Neuronal stem cell (in vitro differentiated cells): ENCODE results near the gene ACYP2. TPM values are rescaled to one million over a fixed set of nuclear protein-coding genes. Genes with fewer than 3 reads are reported as not detected.
"Not testable (repeated sequence)": the region's sequence is repeated elsewhere in the genome, so short reads cannot be mapped to it uniquely, and the experiment has no call there.

Experiments
- DNase-seq: peaks from one replicate; pipeline ENCODE4 v3.0.0-alpha.2; 2013; ENCODE audit warnings: low spot score
- H2AFZ ChIP-seq: one replicate; pipeline ENCODE4 v1.6.1; 2013; ENCODE audit warnings: mild to moderate bottlenecking, low read length, inconsistent platforms
- H2AK5ac ChIP-seq: 2 replicates; pipeline ENCODE4 v1.6.1; 2013; ENCODE audit warnings: low read depth, mild to moderate bottlenecking, inconsistent platforms, low read length, moderate library complexity, mixed read lengths
- H2BK120ac ChIP-seq: 2 replicates; pipeline ENCODE4 v1.6.1; 2013; ENCODE audit warnings: low read depth, mild to moderate bottlenecking, inconsistent platforms, low read length, moderate library complexity, mixed read lengths
- H2BK12ac ChIP-seq: one replicate; pipeline ENCODE4 v1.6.1; 2013; ENCODE audit warnings: low read length, inconsistent platforms
- H2BK15ac ChIP-seq: 2 replicates; pipeline ENCODE4 v1.6.1; 2013; ENCODE audit warnings: mild to moderate bottlenecking, low read length, inconsistent platforms, mixed read lengths
- H2BK5ac ChIP-seq: one replicate; pipeline ENCODE4 v1.6.1; 2013; ENCODE audit warnings: inconsistent platforms, mild to moderate bottlenecking, low read length, moderate library complexity
- H3K14ac ChIP-seq: one replicate; pipeline ENCODE4 v1.6.1; 2013; ENCODE audit warnings: low read length, inconsistent platforms
- H3K18ac ChIP-seq: 2 replicates; pipeline ENCODE4 v1.6.1; 2013; ENCODE audit warnings: low read length, inconsistent platforms
- H3K23ac ChIP-seq: 2 replicates; pipeline ENCODE4 v1.6.1; 2013; ENCODE audit warnings: low read depth, mild to moderate bottlenecking, mixed read lengths, low read length, inconsistent platforms; ENCODE audit not compliant: poor library complexity
- H3K27ac ChIP-seq: replicated peaks from 3 replicates; pipeline ENCODE4 v1.5.1; 2013; ENCODE audit warnings: low read length, inconsistent platforms
- H3K27me3 ChIP-seq, 3 experiments: 2 replicates each; pipeline ENCODE4 v1.6.1; 2013; ENCODE audit warnings: low read length in 3 of 3, mild to moderate bottlenecking in 2 of 3, inconsistent platforms in 1 of 3, low read depth in 1 of 3, mixed read lengths in 1 of 3, moderate library complexity in 1 of 3; ENCODE audit not compliant: control insufficient read depth in 3 of 3, insufficient read depth in 3 of 3
- H3K36me3 ChIP-seq, 2 donors: replicated peaks in 1 of 2; 2 replicates each; pipeline ENCODE4 v1.6.1; 2013; ENCODE audit warnings: low read length in 2 of 2; ENCODE audit not compliant: control insufficient read depth in 2 of 2, insufficient read depth in 2 of 2
- H3K4ac ChIP-seq: 2 replicates; pipeline ENCODE4 v1.6.1; 2013; ENCODE audit warnings: inconsistent platforms, mild to moderate bottlenecking, low read length, moderate library complexity
- H3K4me1 ChIP-seq, 2 donors: 1 replicate in 1 of 2; 2 replicates in 1 of 2; pipeline ENCODE4 v1.6.1; 2013; ENCODE audit warnings: low read length in 2 of 2, low read depth in 1 of 2; ENCODE audit not compliant: control insufficient read depth in 2 of 2, insufficient read depth in 1 of 2
- H3K4me2 ChIP-seq: one replicate; pipeline ENCODE4 v1.6.1; 2013; ENCODE audit warnings: mild to moderate bottlenecking, low read length, inconsistent platforms; ENCODE audit not compliant: insufficient read depth, poor library complexity, severe bottlenecking
- H3K4me3 ChIP-seq, 2 donors: 2 replicates each; pipeline ENCODE4 v1.5.1; 2013; ENCODE audit warnings: low read length in 2 of 2, mild to moderate bottlenecking in 2 of 2, inconsistent platforms in 1 of 2, moderate library complexity in 1 of 2
- H3K79me1 ChIP-seq: one replicate; pipeline ENCODE4 v1.6.1; 2013; ENCODE audit warnings: low read depth, mild to moderate bottlenecking, inconsistent platforms, low read length, moderate library complexity
- H3K9ac ChIP-seq: one replicate; pipeline ENCODE4 v1.6.1; 2013; ENCODE audit warnings: mild to moderate bottlenecking, low read depth, low read length, inconsistent platforms; ENCODE audit not compliant: poor library complexity
- H3K9me3 ChIP-seq, 2 donors: replicated peaks in 1 of 2; 2 replicates each; pipeline versions ENCODE3 to v1.6.1; 2013; ENCODE audit warnings: low read length in 2 of 2, mild to moderate bottlenecking in 2 of 2, inconsistent platforms in 1 of 2, low read depth in 1 of 2, mixed read lengths in 1 of 2, moderate library complexity in 1 of 2; ENCODE audit not compliant: control insufficient read depth in 2 of 2, insufficient read depth in 1 of 2
- H4K8ac ChIP-seq: one replicate; pipeline ENCODE4 v1.6.1; 2013; ENCODE audit warnings: low read depth, mild to moderate bottlenecking, inconsistent platforms, low read length, moderate library complexity
- H4K91ac ChIP-seq: one replicate; pipeline ENCODE4 v1.6.1; 2013; ENCODE audit warnings: low read length, low read depth, mild to moderate bottlenecking, inconsistent platforms; ENCODE audit not compliant: poor library complexity
- WGBS, 2 donors: extraction: QIAGEN DNeasy Blood & Tissue Kit; methylation state at CpG; one replicate each; pipeline ENCODE4 v1.1.7; 2013; ENCODE audit warnings: missing lambda C conversion rate in 2 of 2, mixed read lengths in 1 of 2; ENCODE audit not compliant: insufficient read length in 2 of 2, insufficient replicate concordance in 1 of 2; ENCODE audit errors: extremely low coverage in 2 of 2; 5-methylcytosine and 5-hydroxymethylcytosine counted together
- polyA plus RNA-seq, 2 experiments: library from polyadenylated mRNA; stranded (reverse); fragments of 200-250 nt; gene quantifications; one replicate each; pipeline ENCODE4 v1.2.3, GENCODE V29; 2013

The ACYP2 gene
- 14.2 TPM for polyA plus RNA-seq (2013, experiment 1 of 2)
- polyA plus RNA-seq (2013, experiment 2 of 2): 14.8 TPM

- WGBS, 2 donors: no CpG with 5 or more reads among the region's 57 CpGs
- Histone ChIP-seq H3K9ac (peak within 1 kb of the TSS; percentile 94), H3K23ac (peak within 1 kb of the TSS; percentile 46), H4K8ac (no peak within 1 kb of the TSS), H3K27ac (peak within 1 kb of the TSS; percentile 99), H2BK12ac (no peak within 1 kb of the TSS), H3K4me1 (peaks cover 0 to 2% of the 10 kb centered on the region in 2 donors), H3K9me3 (peaks cover 4 to 7% of the 10 kb centered on the region in 2 donors), H2BK5ac (no peak within 1 kb of the TSS), H3K27me3 (no peaks in the 10 kb centered on the region), H2BK15ac (no peak within 1 kb of the TSS), H3K79me1 (no peaks in the 10 kb centered on the region), H3K4ac (no peak within 1 kb of the TSS), H2BK120ac (no peak within 1 kb of the TSS), H3K14ac (peak within 1 kb of the TSS; percentile 72), H3K18ac (peak within 1 kb of the TSS; percentile 95), H3K36me3 (no peaks in the 10 kb centered on the region), H4K91ac (no peak within 1 kb of the TSS), H3K4me3 (peak within 1 kb of the TSS; percentile 82 to 91), H2AK5ac (no peak within 1 kb of the TSS), H2AFZ (peak within 1 kb of the TSS; percentile 96), H3K4me2 (peak within 1 kb of the TSS; percentile 49)
- DNase-seq: peak; percentile 89
Measured at GRCh38 chr2:54115284-54116137, at the start of gene ACYP2. ACYP2 (plus strand) TSS chr2:54115615.

GRCh38 chr2:54065891-54066290, 49.5 kb upstream of the ACYP2 start:
- Histone ChIP-seq H4K8ac (no peak overlapping the region), H3K4me2 (no peak overlapping the region), H3K79me1 (no peaks in the 10 kb centered on the region), H3K14ac (no peak overlapping the region), H3K4ac (no peak overlapping the region), H3K4me3 (no peak overlapping the region), H2BK120ac (no peak overlapping the region), H3K9ac (no peak overlapping the region), H3K4me1 (no peaks in the 10 kb centered on the region), H3K18ac (no peak overlapping the region), H2AK5ac (no peak overlapping the region), H4K91ac (no peak overlapping the region), H2BK15ac (no peak overlapping the region), H3K23ac (no peak overlapping the region), H3K9me3 (no peaks in the 10 kb centered on the region), H3K27ac (no peak overlapping the region), H2BK12ac (no peak overlapping the region), H3K36me3 (no peaks in the 10 kb centered on the region), H2BK5ac (no peak overlapping the region), H2AFZ (no peak overlapping the region), H3K27me3 (no peaks in the 10 kb centered on the region)
- DNase-seq: no peak
- WGBS, 2 donors: no CpG with 5 or more reads among the region's 6 CpGs

- Histone ChIP-seq H4K8ac (no peak overlapping the region), H3K23ac (no peak overlapping the region), H3K79me1 (no peaks in the 10 kb centered on the region), H2AK5ac (no peak overlapping the region), H2BK15ac (no peak overlapping the region), H3K27me3 (no peaks in the 10 kb centered on the region), H2BK5ac (no peak overlapping the region), H2BK12ac (no peak overlapping the region), H4K91ac (no peak overlapping the region), H3K4me3 (no peak overlapping the region), H2AFZ (no peak overlapping the region), H3K18ac (no peak overlapping the region), H3K36me3 (no peaks in the 10 kb centered on the region), H3K9me3 (no peaks in the 10 kb centered on the region), H3K9ac (no peak overlapping the region), H3K4ac (no peak overlapping the region), H3K4me2 (no peak overlapping the region), H2BK120ac (no peak overlapping the region), H3K14ac (no peak overlapping the region), H3K27ac (no peak overlapping the region), H3K4me1 (no peaks in the 10 kb centered on the region)
- DNase-seq: no peak
- no CpG with 5 or more reads among the region's 5 CpGs for WGBS, 2 donors
Measured at GRCh38 chr2:54067851-54068375, 47.5 kb upstream of the ACYP2 start.

- H3K27ac ChIP-seq, H3K23ac ChIP-seq, H4K8ac ChIP-seq, H3K79me1 ChIP-seq, H3K18ac ChIP-seq, H2BK5ac ChIP-seq, H2AFZ ChIP-seq, H3K4ac ChIP-seq, H3K4me3 ChIP-seq, H3K9me3 ChIP-seq, H3K4me2 ChIP-seq, H3K14ac ChIP-seq, H2AK5ac ChIP-seq, H4K91ac ChIP-seq, H3K4me1 ChIP-seq, H3K9ac ChIP-seq, H2BK15ac ChIP-seq, DNase-seq, H2BK120ac ChIP-seq, H2BK12ac ChIP-seq, H3K27me3 ChIP-seq, H3K36me3 ChIP-seq: not testable (repeated sequence)
- WGBS, 2 donors: no CpG with 5 or more reads among the region's 2 CpGs
Measured at GRCh38 chr2:54072483-54072882, 42.9 kb upstream of the ACYP2 start.
